ENCODE results near the gene MLLT11.

The MLLT11 gene

DNA sequence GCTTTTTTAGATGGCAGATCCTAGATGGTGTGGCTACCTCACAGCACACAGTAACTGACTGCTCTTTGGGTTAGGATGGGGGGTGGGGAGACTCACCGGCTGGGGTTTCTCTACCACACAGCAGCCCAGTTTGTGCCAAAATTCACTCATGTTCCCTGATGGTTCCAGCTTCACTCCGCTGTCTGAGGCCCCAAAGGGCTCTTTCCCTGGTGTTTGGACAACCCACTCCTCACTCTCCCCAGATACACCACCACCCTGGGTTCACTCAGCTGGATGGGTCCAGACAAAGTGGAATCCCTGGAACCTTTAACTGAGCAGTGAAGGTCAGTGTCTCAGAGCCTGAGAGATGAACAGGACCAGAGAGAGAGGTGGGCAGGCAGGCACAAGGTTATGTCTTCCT lies 4.6 kb upstream of the MLLT11 start:
- in situ Hi-C loops (cut with MboI; ENCODE audit: low sequenced_read_pairs, unreplicated experiment): no loop called here
- DNase-seq (ENCODE audit: low spot score): no peak
- TF ChIP-seq, protein P1, sequence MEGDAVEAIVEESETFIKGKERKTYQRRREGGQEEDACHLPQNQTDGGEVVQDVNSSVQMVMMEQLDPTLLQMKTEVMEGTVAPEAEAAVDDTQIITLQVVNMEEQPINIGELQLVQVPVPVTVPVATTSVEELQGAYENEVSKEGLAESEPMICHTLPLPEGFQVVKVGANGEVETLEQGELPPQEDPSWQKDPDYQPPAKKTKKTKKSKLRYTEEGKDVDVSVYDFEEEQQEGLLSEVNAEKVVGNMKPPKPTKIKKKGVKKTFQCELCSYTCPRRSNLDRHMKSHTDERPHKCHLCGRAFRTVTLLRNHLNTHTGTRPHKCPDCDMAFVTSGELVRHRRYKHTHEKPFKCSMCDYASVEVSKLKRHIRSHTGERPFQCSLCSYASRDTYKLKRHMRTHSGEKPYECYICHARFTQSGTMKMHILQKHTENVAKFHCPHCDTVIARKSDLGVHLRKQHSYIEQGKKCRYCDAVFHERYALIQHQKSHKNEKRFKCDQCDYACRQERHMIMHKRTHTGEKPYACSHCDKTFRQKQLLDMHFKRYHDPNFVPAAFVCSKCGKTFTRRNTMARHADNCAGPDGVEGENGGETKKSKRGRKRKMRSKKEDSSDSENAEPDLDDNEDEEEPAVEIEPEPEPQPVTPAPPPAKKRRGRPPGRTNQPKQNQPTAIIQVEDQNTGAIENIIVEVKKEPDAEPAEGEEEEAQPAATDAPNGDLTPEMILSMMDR (IDR thresholded peaks at IDR 0.05; ENCODE audit: borderline replicate concordance, control extremely low read depth, extremely low read depth, insufficient read depth, missing control alignments): no peak

DNA sequence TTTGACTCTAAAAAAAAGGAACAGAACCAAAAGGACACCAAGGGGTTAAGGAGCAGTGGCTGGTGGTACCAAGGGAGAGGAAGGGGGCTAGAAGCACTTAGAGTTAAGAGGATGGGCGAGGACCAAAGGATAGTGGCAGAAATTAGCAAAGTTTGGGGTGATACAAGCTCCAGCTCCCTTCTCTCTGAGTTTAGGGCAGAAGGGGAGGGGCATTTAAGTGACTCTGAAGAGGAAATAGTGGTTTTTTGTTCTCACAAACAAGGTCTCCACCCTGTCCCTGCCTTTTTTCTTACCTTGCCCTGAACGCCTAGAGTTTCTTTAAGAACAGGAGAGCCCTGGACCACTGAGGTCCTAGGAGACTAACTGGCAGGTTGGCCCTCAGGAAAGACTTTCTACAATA lies 4.0 kb upstream of the MLLT11 start:
- DNase-seq (ENCODE audit: low spot score): no peak
- in situ Hi-C loops (cut with MboI; ENCODE audit: low sequenced_read_pairs, unreplicated experiment): no loop called here
- TF ChIP-seq, protein P1 (IDR thresholded peaks at IDR 0.05; ENCODE audit: borderline replicate concordance, control extremely low read depth, extremely low read depth, insufficient read depth, missing control alignments): no peak

DNA sequence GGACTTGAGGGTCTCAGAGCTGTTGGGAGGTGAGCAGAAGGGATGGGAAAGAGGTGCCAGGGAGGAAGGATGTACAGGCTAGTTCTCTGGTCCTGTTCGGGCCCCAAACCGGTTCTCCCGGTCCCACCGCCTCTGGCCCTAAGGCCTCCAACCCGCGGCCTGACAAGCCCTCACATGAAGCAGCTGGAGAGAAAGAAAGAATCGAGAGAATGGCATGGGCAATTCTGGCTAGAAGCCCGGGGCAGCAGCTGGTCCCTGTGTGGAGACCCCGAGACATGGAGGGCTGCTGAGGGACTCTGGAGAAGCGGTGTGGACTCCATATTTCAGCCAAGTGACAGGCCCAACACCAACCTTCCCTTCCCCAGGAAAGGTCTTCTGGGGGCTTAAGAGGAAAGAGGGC lies 1.5 kb upstream of the MLLT11 start:
- TF ChIP-seq, protein P1 (IDR thresholded peaks at IDR 0.05; ENCODE audit: borderline replicate concordance, control extremely low read depth, extremely low read depth, insufficient read depth, missing control alignments): no peak
- in situ Hi-C loops (cut with MboI; ENCODE audit: low sequenced_read_pairs, unreplicated experiment): no loop called here
- DNase-seq (ENCODE audit: low spot score): no peak

DNA sequence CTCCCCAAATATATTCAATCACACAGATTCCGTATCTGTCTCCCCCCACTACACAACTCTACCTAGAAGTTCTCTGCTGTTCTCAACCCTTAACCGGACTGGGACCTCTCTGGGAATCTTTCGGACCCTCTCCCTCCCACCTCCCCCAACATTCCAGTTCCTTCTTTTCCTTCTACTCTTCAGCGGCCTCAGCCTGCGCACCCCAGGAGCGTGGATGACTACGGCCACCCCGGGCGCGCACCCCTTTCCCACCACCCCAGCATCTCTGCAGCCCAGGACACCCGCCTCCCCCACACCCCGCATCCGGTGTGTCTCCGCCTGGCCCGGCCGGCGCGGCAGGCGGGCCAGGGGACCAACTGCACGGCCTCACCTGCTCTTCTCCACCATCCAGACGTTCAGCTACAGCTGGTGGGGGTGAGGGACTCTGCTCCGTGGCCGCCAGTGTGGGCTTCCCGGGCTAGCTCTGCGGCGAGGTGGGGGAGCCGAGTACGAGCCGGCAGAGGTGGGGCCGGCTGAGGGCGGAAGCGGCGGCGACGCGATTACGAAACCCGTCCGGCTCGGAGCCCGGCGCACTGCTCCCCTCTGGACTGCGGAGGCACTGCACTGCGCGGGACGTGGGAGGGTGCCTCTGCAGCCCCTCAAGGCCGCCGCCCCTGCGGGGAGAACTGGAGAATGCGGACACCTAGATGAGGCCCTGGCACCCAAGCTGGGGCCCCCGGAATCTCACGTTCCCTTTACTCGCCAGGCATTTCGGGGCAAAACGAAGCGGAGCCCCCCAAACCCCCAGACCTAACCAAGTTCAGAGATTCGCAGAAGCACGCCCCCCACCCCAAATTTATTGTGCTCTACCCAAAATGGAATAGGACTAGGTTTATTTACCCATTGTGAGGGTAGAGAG lies 839 bp upstream of the MLLT11 start, which contains the start of gene CDC42SE1:
CDC42SE1 (minus strand) TSS at position 514 of the 898 bp plus-strand sequence. CDS start 3,892 bp downstream, outside the sequence.
- in situ Hi-C loops (cut with MboI; ENCODE audit: low sequenced_read_pairs, unreplicated experiment): no loop called here
- TF ChIP-seq, protein P1 (IDR thresholded peaks at IDR 0.05; ENCODE audit: borderline replicate concordance, control extremely low read depth, extremely low read depth, insufficient read depth, missing control alignments): peak; percentile 81
- peak; percentile 93 for DNase-seq (ENCODE audit: low spot score)

DNA sequence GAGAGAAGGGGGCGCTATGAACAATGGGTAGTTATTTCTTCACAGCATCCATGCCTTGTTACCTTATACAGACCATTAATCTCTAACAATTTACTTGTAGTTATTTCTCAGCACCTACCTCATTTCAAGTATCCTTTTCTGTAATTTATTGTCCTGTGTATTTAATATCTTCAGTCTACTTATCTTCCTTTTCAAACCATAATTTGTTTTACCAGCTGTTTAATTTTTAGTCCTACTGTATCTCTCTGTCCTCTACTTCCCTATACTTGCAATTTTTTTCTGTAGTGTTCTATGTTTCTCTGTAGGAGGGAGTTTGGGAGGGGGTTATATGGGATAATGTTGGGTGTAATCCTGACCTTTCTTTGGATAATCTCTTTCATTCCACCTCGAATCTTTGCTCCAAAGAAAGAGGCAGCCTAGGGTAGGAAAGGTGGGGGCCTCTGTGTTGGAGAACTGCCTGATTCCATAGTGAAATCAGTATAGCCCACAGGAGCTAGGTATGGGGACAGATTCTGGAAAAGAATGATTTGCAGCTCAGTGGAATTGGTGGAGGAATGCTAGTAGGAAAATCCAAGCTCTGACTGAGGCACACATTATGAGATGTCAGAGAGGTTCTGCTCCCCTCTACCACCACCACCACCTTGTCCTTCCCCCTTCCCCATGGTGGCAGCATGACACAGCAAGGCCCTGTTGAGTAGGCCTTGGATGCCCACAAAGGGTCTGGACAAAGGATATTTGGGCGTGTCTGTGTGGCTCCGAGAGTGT lies 642 bp downstream of the MLLT11 start:
- in situ Hi-C loops (cut with MboI; ENCODE audit: low sequenced_read_pairs, unreplicated experiment): no loop called here
- no peak for DNase-seq (ENCODE audit: low spot score)
- TF ChIP-seq, protein P1 (IDR thresholded peaks at IDR 0.05; ENCODE audit: borderline replicate concordance, control extremely low read depth, extremely low read depth, insufficient read depth, missing control alignments): no peak

DNA sequence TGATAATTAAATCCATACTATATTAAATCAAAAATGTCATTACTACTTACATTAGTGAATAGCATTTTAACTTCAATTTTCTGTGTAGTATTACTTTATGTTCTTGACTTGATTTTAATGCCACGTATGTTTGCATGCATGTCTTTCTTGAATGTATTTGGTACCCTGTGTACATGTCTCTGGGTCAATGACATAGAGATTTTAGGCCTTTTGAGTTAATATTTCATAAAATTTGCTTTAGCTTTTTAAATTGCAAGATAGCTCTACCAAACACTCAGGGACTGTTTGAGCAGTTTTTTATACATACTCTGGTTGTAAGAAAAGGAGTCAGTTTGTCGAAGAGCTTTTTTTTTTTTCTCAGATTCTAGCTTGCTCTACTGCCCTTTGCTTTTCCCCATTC lies 1.5 kb downstream of the MLLT11 start:
- in situ Hi-C loops (cut with MboI; ENCODE audit: low sequenced_read_pairs, unreplicated experiment): no loop called here
- TF ChIP-seq, protein P1 (IDR thresholded peaks at IDR 0.05; ENCODE audit: borderline replicate concordance, control extremely low read depth, extremely low read depth, insufficient read depth, missing control alignments): no peak
- DNase-seq (ENCODE audit: low spot score): no peak

All from GM13976 (cell line).